ENCODE data around the gene FAM171A1. TPM values are rescaled to one million over a fixed set of nuclear protein-coding genes. Genes with fewer than 3 reads are reported as not detected.
A peak's percentile ranks its signal among the peaks of the same experiment; 100 is the strongest.

The FAM171A1 gene
- total and polyA plus RNA-seq, 2 of the 13 experiments (the other 11 are each of a cell fraction or from before 2014, with no cell fraction given), result 21.5 to 34.7 TPM

DNA sequence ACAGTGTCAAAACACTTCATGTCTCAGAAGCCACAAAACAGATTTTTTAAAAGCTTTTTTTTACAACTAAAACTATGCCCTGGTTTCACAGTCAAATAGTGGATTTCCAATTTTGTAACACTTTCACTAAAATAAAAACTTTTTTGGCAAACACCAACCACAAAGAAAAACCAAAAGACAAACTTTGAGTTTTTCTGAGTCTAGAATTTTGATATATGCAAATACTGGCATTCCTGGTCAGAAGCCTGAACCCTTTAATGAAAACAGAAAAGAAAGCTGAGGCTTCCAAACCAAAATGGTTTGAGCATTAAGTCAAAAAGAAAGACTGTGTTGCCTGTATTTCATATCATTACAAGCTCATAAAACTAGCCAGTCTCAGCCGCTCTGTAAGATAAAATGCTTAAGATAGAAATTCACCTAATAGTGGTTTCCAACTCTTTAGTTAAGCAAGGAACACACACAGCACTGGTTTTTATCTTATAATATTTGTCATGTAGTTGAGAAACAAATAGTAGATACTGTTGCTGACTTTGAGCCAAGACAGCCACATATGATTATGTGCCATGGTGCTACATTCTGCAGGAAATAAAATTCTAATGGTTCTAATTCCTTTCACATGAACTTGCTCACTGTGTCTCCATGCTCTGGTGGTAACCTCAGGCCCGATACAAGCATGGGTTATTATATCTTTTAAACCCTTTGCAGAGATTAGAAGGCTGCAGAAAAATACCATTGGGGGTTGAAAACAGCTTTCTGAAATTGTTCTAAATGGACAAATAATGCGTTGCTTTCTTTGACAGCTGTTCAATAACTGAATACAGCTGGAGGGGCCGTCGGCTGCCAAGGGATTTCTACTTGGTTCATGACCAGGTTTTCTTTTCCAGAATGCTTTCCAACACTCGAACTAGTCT lies 49.4 kb downstream of the FAM171A1 start:
- in situ Hi-C loops (cut with HindIII; ENCODE audit: extremely low pct_ligation_motif_present, low pct_unique_long_range_greater_than_20kb), result no loop called here
- no peaks in the 10 kb centered on the region for H3K27me3 ChIP-seq (ENCODE audit: control insufficient read depth in 1 of 2, insufficient read depth in 2 of 2, low read length in 2 of 2)
- H4K20me1 ChIP-seq (ENCODE audit: insufficient read depth, low read length), result no peaks in the 10 kb centered on the region; the same call in 1 of the 2 replicates
- intact Hi-C loops (cut with micrococcal nuclease; ENCODE audit: unreplicated experiment), result no loop called here
- FAIRE-seq, result no peak
- H3K36me3 ChIP-seq (replicated peaks in 1 of 2; ENCODE audit: control insufficient read depth in 1 of 2, insufficient read depth in 2 of 2, low read length in 2 of 2), result peaks cover 0 to 5% of the 10 kb centered on the region in 2 experiments; a peak in 2 of 5 replicates
- TF ChIP-seq HNF4A (CRISPR knock-in tag; IDR thresholded peaks at IDR 0.05), result no peak
- no peak for DNase-seq (ENCODE audit: low spot score)
- no TSS peak for BruUV-seq (replicated peaks)
- no peak overlapping the region for H3K27ac ChIP-seq (ENCODE audit: extremely low read length, insufficient read depth, low read length)
- H3K4me3 ChIP-seq (replicated peaks in 1 of 3; ENCODE audit: insufficient read depth in 1 of 3, low read depth in 2 of 3, low read length in 3 of 3), result no peak overlapping the region
- H2AFZ ChIP-seq (ENCODE audit: low read length), result no peak overlapping the region
- WGBS (ENCODE audit: low lambda C conversion rate), result 95% methylated on average over 6 of the region's 6 CpGs
- CTCF ChIA-PET (ENCODE audit: low intra/inter-chr PET ratio, low total read pairs), result no interaction called here
- H3K4me1 ChIP-seq (ENCODE audit: insufficient read depth, low read length), result peaks cover 25% of the 10 kb centered on the region
- H3K4me2 ChIP-seq (ENCODE audit: low read depth, low read length), result no peak overlapping the region
- no peak overlapping the region for H3K9ac ChIP-seq (ENCODE audit: insufficient read depth, low read depth, low read length)
- no peaks in the 10 kb centered on the region for H3K9me3 ChIP-seq (ENCODE audit: low read length)
- peaks cover 32% of the 10 kb centered on the region for H3K79me2 ChIP-seq (ENCODE audit: insufficient read depth, low read length)
- POLR2A ChIA-PET, result no interaction called here
- no peak for ATAC-seq

DNA sequence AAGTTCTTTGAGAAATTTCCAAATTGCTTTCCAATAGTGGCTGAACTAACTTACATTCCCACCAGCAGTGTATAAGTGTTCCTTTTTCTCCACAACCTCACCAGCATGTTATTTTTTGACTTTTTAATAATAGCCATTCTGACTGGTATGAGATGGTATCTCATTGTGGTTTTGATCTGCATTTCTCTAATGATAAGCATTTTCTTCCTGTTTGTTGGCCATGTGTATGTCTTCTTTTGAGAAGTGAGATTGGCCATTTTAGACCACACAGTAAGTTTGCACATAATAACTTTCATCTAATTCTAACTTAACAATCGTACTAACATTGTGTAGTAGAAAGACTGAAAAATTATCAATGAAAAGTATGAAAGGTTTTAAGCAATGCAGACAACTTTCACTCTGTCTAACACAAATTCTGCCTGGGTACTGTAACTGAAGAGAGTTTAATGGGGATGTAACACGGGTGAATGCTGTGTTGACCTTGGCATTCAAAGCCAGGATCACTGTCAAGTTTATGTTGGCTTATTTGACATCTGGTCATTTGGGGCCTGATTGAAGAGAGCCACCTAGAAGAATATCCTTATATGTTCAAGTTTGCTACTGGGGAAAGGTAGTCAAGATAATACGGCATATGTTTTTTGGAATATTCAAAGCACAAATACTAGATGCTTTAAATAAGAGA lies 50.4 kb downstream of the FAM171A1 start:
- ATAC-seq (no peak), DNase-seq (ENCODE audit: low spot score) (no peak), FAIRE-seq (no peak)
- Histone ChIP-seq H3K36me3 (replicated peaks in 1 of 2; ENCODE audit: control insufficient read depth in 1 of 2, insufficient read depth in 2 of 2, low read length in 2 of 2) (peaks cover 0 to 5% of the 10 kb centered on the region in 2 experiments; a peak in 2 of 5 replicates), H3K9me3 (ENCODE audit: low read length) (no peaks in the 10 kb centered on the region), H3K4me2 (ENCODE audit: low read depth, low read length) (no peak overlapping the region), H3K27ac (ENCODE audit: extremely low read length, insufficient read depth, low read length) (no peak overlapping the region), H3K79me2 (ENCODE audit: insufficient read depth, low read length) (peaks cover 30% of the 10 kb centered on the region), H2AFZ (ENCODE audit: low read length) (no peak overlapping the region), H3K27me3 (ENCODE audit: control insufficient read depth in 1 of 2, insufficient read depth in 2 of 2, low read length in 2 of 2) (no peaks in the 10 kb centered on the region), H3K4me3 (replicated peaks in 1 of 3; ENCODE audit: insufficient read depth in 1 of 3, low read depth in 2 of 3, low read length in 3 of 3) (no peak overlapping the region), H3K9ac (ENCODE audit: insufficient read depth, low read depth, low read length) (no peak overlapping the region), H4K20me1 (ENCODE audit: insufficient read depth, low read length) (no peaks in the 10 kb centered on the region; the same call in 1 of the 2 replicates), H3K4me1 (ENCODE audit: insufficient read depth, low read length) (peaks cover 29% of the 10 kb centered on the region)
- in situ Hi-C loops (cut with HindIII; ENCODE audit: extremely low pct_ligation_motif_present, low pct_unique_long_range_greater_than_20kb) (no loop called here), intact Hi-C loops (cut with micrococcal nuclease; ENCODE audit: unreplicated experiment) (no loop called here)
- POLR2A ChIA-PET, result no interaction called here
- CTCF ChIA-PET (ENCODE audit: low intra/inter-chr PET ratio, low total read pairs), result no interaction called here
- whole genome bisulfite sequencing (ENCODE audit: low lambda C conversion rate), result 72% methylated on average over 3 of the region's 3 CpGs
- no TSS peak for BruUV-seq (replicated peaks)
- TF ChIP-seq, protein P1, sequence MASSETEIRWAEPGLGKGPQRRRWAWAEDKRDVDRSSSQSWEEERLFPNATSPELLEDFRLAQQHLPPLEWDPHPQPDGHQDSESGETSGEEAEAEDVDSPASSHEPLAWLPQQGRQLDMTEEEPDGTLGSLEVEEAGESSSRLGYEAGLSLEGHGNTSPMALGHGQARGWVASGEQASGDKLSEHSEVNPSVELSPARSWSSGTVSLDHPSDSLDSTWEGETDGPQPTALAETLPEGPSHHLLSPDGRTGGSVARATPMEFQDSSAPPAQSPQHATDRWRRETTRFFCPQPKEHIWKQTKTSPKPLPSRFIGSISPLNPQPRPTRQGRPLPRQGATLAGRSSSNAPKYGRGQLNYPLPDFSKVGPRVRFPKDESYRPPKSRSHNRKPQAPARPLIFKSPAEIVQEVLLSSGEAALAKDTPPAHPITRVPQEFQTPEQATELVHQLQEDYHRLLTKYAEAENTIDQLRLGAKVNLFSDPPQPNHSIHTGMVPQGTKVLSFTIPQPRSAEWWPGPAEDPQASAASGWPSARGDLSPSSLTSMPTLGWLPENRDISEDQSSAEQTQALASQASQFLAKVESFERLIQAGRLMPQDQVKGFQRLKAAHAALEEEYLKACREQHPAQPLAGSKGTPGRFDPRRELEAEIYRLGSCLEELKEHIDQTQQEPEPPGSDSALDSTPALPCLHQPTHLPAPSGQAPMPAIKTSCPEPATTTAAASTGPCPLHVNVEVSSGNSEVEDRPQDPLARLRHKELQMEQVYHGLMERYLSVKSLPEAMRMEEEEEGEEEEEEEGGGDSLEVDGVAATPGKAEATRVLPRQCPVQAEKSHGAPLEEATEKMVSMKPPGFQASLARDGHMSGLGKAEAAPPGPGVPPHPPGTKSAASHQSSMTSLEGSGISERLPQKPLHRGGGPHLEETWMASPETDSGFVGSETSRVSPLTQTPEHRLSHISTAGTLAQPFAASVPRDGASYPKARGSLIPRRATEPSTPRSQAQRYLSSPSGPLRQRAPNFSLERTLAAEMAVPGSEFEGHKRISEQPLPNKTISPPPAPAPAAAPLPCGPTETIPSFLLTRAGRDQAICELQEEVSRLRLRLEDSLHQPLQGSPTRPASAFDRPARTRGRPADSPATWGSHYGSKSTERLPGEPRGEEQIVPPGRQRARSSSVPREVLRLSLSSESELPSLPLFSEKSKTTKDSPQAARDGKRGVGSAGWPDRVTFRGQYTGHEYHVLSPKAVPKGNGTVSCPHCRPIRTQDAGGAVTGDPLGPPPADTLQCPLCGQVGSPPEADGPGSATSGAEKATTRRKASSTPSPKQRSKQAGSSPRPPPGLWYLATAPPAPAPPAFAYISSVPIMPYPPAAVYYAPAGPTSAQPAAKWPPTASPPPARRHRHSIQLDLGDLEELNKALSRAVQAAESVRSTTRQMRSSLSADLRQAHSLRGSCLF (CRISPR knock-in tag; IDR thresholded peaks at IDR 0.05; ENCODE audit: borderline replicate concordance), result no peak
- TF ChIP-seq FOXA3 (CRISPR knock-in tag; IDR thresholded peaks at IDR 0.05) (peak; percentile 34; the same call in 1 of the 2 replicates), RARA (CRISPR knock-in tag; IDR thresholded peaks at IDR 0.05) (peak; percentile 58), FOXA1 (IDR thresholded peaks at IDR 0.05) (no peak), FOXA1 (CRISPR knock-in tag; IDR thresholded peaks at IDR 0.05) (0 out of 2 replicates have a peak, but pooled peaks have one; percentile 22)
- TF ChIP-seq, protein P2, sequence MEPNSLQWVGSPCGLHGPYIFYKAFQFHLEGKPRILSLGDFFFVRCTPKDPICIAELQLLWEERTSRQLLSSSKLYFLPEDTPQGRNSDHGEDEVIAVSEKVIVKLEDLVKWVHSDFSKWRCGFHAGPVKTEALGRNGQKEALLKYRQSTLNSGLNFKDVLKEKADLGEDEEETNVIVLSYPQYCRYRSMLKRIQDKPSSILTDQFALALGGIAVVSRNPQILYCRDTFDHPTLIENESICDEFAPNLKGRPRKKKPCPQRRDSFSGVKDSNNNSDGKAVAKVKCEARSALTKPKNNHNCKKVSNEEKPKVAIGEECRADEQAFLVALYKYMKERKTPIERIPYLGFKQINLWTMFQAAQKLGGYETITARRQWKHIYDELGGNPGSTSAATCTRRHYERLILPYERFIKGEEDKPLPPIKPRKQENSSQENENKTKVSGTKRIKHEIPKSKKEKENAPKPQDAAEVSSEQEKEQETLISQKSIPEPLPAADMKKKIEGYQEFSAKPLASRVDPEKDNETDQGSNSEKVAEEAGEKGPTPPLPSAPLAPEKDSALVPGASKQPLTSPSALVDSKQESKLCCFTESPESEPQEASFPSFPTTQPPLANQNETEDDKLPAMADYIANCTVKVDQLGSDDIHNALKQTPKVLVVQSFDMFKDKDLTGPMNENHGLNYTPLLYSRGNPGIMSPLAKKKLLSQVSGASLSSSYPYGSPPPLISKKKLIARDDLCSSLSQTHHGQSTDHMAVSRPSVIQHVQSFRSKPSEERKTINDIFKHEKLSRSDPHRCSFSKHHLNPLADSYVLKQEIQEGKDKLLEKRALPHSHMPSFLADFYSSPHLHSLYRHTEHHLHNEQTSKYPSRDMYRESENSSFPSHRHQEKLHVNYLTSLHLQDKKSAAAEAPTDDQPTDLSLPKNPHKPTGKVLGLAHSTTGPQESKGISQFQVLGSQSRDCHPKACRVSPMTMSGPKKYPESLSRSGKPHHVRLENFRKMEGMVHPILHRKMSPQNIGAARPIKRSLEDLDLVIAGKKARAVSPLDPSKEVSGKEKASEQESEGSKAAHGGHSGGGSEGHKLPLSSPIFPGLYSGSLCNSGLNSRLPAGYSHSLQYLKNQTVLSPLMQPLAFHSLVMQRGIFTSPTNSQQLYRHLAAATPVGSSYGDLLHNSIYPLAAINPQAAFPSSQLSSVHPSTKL (CRISPR knock-in tag; IDR thresholded peaks at IDR 0.05), result peak; percentile 51; the same call in 1 of the 2 replicates
